Measurements from ENCODE around the gene HLA-DPB1. TPM values are rescaled to one million over a fixed set of nuclear protein-coding genes. Genes with fewer than 3 reads are reported as not detected.
A peak's percentile ranks its signal among the peaks of the same experiment; 100 is the strongest.

The HLA-DPB1 gene
- total RNA-seq (10 to 100 TPM; 39.2 to 62.4 (median 42.0) TPM), polyA plus RNA-seq (100 to 1,000 TPM in 2 of 3 donors, 10 to 100 TPM in 1; 90.7 to 359 (median 180) TPM)

DNA sequence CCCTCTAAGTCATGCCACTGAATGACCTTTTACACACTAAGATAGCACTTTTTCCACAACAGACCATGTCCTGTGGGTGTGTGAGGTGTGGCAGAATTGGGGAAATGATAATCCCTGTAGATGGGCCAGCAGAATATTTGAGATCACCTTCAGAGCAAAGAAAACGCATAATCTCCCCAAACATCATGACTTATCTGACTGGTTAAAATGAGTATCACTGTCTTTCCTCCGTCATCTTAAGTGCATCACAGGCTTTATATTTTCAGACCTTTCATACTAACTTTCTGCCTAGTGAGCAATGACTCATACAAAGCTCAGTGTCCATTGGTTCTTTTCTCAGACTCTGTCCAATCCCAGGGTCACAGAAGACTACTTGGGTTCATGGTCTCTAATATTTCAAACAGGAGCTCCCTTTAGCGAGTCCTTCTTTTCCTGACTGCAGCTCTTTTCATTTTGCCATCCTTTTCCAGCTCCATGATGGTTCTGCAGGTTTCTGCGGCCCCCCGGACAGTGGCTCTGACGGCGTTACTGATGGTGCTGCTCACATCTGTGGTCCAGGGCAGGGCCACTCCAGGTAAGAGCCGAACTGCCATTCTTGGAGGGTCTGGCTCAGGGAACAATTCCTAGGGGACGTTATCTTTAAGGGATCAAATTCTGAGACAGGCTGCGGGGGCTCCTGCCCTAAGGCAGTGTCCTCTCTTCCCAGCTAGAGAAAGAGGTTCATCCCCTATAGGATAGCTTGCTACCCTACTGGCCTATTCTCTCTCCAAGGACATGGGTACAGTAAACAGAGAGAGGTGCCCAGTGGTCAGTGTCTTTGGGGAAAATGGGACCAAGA is at the start of gene HLA-DPB1:
TSS of gene HLA-DPB1 (plus strand) at position 423 of the 838 bp plus-strand sequence. CDS start at position 475, 52 bp downstream.
- Histone ChIP-seq H3K4me3 (peak within 1 kb of the TSS in 3 of 4 donors; percentile 19 to 43 (median 26)), H3K4me1 (peaks cover 0 to 10% (median 4%) of the 10 kb centered on the region in 4 donors), H3K36me3 (no peaks in the 10 kb centered on the region), H3K27ac (peak within 1 kb of the TSS; percentile 43 to 70 (median 58)), H3K27me3 (no peaks in the 10 kb centered on the region), H3K9me3 (no peaks in the 10 kb centered on the region)
- TF ChIP-seq, protein P1, sequence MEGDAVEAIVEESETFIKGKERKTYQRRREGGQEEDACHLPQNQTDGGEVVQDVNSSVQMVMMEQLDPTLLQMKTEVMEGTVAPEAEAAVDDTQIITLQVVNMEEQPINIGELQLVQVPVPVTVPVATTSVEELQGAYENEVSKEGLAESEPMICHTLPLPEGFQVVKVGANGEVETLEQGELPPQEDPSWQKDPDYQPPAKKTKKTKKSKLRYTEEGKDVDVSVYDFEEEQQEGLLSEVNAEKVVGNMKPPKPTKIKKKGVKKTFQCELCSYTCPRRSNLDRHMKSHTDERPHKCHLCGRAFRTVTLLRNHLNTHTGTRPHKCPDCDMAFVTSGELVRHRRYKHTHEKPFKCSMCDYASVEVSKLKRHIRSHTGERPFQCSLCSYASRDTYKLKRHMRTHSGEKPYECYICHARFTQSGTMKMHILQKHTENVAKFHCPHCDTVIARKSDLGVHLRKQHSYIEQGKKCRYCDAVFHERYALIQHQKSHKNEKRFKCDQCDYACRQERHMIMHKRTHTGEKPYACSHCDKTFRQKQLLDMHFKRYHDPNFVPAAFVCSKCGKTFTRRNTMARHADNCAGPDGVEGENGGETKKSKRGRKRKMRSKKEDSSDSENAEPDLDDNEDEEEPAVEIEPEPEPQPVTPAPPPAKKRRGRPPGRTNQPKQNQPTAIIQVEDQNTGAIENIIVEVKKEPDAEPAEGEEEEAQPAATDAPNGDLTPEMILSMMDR (IDR thresholded peaks at IDR 0.05) = no peak
- TF ChIP-seq EP300 (IDR thresholded peaks at IDR 0.05) (no peak), POLR2A (IDR thresholded peaks at IDR 0.05) (no peak), POLR2AphosphoS5 (IDR thresholded peaks at IDR 0.05) (peak in 3 of 4 donors; percentile 53 to 66 (median 54))
- intact Hi-C loops (cut with DNase I) = no loop called here
- DNase-seq = no peak
- WGBS, 2 donors = 43 to 57% methylated on average over 10 of the region's 10 CpGs

DNA sequence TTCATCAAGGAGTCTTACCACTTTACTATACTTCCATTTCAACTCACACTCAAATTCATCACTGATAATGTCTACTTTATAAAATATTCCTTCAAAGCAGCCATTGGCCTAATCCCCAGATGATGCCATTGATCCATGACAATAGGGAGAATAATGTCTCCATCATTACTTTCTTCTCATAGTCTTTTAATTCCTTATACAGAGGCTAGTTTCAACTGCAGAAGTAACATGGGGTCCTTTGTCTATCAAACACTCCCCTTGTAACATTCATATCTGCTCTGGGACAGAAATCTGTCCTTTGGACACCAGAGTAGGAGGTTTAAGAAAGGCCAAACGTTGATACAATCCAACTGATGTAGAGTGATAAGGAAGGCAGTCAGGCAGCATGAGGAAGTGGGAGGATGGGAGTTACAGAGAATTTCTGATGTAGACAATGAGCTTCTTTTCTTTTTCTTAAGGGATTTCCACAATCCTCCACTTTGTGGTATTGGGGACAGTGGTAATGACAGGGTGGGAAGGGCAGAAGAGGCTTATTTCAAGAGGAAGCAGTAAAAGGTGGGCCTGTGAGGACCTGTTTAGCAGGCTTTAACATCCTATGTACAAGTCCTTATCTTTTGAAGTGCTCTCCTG is 47.5 kb upstream of the HLA-DPB1 start:
- no peak for DNase-seq
- intact Hi-C loops (cut with DNase I) = no loop called here
- Histone ChIP-seq H3K36me3 (no peaks in the 10 kb centered on the region), H3K27me3 (no peaks in the 10 kb centered on the region), H3K9me3 (no peaks in the 10 kb centered on the region), H3K27ac (peak overlapping the region in 3 of 4 donors; percentile 7 to 60 (median 49)), H3K4me3 (no peak overlapping the region), H3K4me1 (no peaks in the 10 kb centered on the region)
- 12 to 19% methylated on average over 1 of the region's 1 CpG for WGBS, 2 donors
- TF ChIP-seq POLR2A (IDR thresholded peaks at IDR 0.05) (no peak), EP300 (IDR thresholded peaks at IDR 0.05) (no peak), POLR2AphosphoS5 (IDR thresholded peaks at IDR 0.05) (no peak)
- TF ChIP-seq, protein P1 (IDR thresholded peaks at IDR 0.05) = no peak

DNA sequence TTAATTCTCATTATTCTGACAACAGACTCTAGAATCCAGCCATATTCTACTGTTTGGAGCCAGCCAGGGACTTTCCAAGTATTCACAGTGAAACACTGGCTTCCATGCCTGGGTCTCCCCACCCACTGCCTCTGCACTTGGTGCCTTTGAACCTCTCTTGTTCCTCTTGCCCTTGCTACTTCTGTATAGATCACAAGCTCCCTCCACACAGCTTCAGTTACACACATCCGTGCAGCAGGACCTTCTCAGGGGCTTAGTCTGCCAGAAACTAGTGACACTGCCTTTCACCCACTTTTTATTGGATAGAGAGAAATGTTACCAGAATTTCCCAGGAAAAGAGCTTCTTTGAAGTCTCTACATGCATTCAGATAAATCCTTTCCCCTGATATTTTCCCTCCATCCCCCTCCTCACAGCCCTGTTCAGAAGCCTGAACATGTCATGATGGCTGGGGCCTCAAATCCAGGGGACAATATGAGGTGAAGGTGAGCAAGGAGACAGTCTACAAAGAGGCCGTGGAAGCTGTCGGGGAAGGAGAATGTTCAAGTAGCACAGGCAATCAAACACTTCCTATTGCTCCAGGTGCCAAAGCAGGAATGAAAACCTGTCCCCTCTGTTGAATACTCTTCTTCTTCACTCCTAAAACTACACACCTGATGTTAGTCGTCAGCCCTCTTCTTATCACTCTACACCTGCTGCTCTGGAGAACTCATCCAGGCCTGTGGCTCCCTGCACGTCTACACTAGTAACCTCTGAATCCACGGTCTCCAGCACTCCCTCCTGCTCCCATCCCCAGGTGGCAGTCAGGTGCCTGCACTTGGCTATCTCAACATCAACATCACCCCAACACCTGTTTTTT is 46.2 kb upstream of the HLA-DPB1 start:
- WGBS, 2 donors = 47 to 54% methylated on average over 6 of the region's 6 CpGs
- H3K4me3 ChIP-seq = no peak overlapping the region
- H3K27me3 ChIP-seq = no peaks in the 10 kb centered on the region
- peak overlapping the region; percentile 14 to 60 (median 50) for H3K27ac ChIP-seq
- no peaks in the 10 kb centered on the region for H3K4me1 ChIP-seq
- no peaks in the 10 kb centered on the region for H3K9me3 ChIP-seq
- no peak for DNase-seq
- TF ChIP-seq POLR2AphosphoS5 (IDR thresholded peaks at IDR 0.05) (peak in 3 of 4 donors; percentile 31 to 77 (median 48)), POLR2A (IDR thresholded peaks at IDR 0.05) (no peak)
- intact Hi-C loops (cut with DNase I) = no loop called here
- H3K36me3 ChIP-seq = no peaks in the 10 kb centered on the region

DNA sequence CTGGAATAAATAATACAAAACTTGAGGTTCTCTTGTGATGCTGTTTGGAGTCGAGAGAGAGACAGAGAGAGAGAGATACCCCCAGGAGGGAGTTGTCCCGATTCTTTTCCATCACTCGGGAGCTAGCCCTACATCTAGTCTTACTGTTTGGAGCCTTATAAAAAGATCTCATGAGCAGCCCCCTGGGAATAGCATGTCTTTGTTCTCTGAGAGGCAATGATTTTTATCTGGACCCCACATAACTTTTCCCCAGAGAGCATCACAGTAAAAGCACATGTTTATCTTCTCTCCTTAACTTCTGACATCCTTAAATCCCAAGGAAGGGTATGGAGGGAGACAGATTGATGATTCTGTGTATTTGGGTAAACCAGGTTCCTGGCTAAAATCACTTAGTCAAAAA is 45.5 kb upstream of the HLA-DPB1 start:
- intact Hi-C loops (cut with DNase I) = no loop called here

More for the DNA sequence above, 45.5 kb upstream of the HLA-DPB1 start:
- 62 to 79% methylated on average over 3 of the region's 3 CpGs for WGBS, 2 donors
- no peak for DNase-seq
- no peaks in the 10 kb centered on the region for H3K4me1 ChIP-seq
- no peaks in the 10 kb centered on the region for H3K36me3 ChIP-seq
- no peaks in the 10 kb centered on the region for H3K27me3 ChIP-seq
- peak overlapping the region; percentile 14 to 60 (median 50) for H3K27ac ChIP-seq
- H3K4me3 ChIP-seq = no peak overlapping the region
- H3K9me3 ChIP-seq = no peaks in the 10 kb centered on the region
- TF ChIP-seq POLR2A (IDR thresholded peaks at IDR 0.05) (no peak), POLR2AphosphoS5 (IDR thresholded peaks at IDR 0.05) (no peak), EP300 (IDR thresholded peaks at IDR 0.05) (no peak)
- TF ChIP-seq, protein P1 (IDR thresholded peaks at IDR 0.05) = no peak

All from sigmoid colon (tissue), 7 donors.